ENCODE data around the gene OR5B12.

OR5B12 gene

GRCh38 chr11:58442136-58442535 lies at the start of gene OR5B12:
Gene OR5B12, minus strand, starts transcription at chr11:58442236. Its CDS starts 2,085 bp downstream, at chr11:58440151.
- Mint-ChIP-seq H3K27me3 (peaks cover 17% of the 10 kb centered on the region), H3K27ac (no peak within 1 kb of the TSS), H3K36me3 (ENCODE audit: low read depth) (no peaks in the 10 kb centered on the region), H3K9me3 (peaks cover 5% of the 10 kb centered on the region), H3K4me1 (ENCODE audit: low read depth) (no peaks in the 10 kb centered on the region), H3K4me3 (no peak within 1 kb of the TSS)
- DNase-seq = no peak

- Mint-ChIP-seq H3K36me3 (ENCODE audit: low read depth) (no peaks in the 10 kb centered on the region), H3K9me3 (no peaks in the 10 kb centered on the region), H3K4me1 (ENCODE audit: low read depth) (peaks cover 13% of the 10 kb centered on the region), H3K4me3 (no peak overlapping the region), H3K27me3 (no peaks in the 10 kb centered on the region), H3K27ac (no peak overlapping the region)
- DNase-seq = no peak
Measured at GRCh38 chr11:58490827-58491226, 48.8 kb upstream of the OR5B12 start.

- Mint-ChIP-seq H3K27ac (no peak overlapping the region), H3K9me3 (no peaks in the 10 kb centered on the region), H3K36me3 (ENCODE audit: low read depth) (no peaks in the 10 kb centered on the region), H3K4me3 (no peak overlapping the region), H3K4me1 (ENCODE audit: low read depth) (no peaks in the 10 kb centered on the region), H3K27me3 (no peaks in the 10 kb centered on the region)
- no peak for DNase-seq
Measured at GRCh38 chr11:58487170-58487569, 45.1 kb upstream of the OR5B12 start.

- H3K4me1 Mint-ChIP-seq (ENCODE audit: low read depth) = no peaks in the 10 kb centered on the region
- H3K36me3 Mint-ChIP-seq (ENCODE audit: low read depth) = no peaks in the 10 kb centered on the region
- DNase-seq = no peak
- no peaks in the 10 kb centered on the region for H3K9me3 Mint-ChIP-seq
- no peaks in the 10 kb centered on the region for H3K27me3 Mint-ChIP-seq
- H3K4me3 Mint-ChIP-seq = no peak overlapping the region
- no peak overlapping the region for H3K27ac Mint-ChIP-seq
Measured at GRCh38 chr11:58485961-58486360, 43.9 kb upstream of the OR5B12 start.

GRCh38 chr11:58471892-58472291 lies 29.9 kb upstream of the OR5B12 start:
- H3K4me1 Mint-ChIP-seq (ENCODE audit: low read depth) = no peaks in the 10 kb centered on the region
- peaks cover 19% of the 10 kb centered on the region for H3K27me3 Mint-ChIP-seq
- H3K4me3 Mint-ChIP-seq = no peak overlapping the region
- H3K27ac Mint-ChIP-seq = no peak overlapping the region
- peaks cover 41% of the 10 kb centered on the region for H3K9me3 Mint-ChIP-seq
- H3K36me3 Mint-ChIP-seq (ENCODE audit: low read depth) = peaks cover 3% of the 10 kb centered on the region
- DNase-seq = no peak

- DNase-seq = no peak
- Mint-ChIP-seq H3K4me3 (no peak overlapping the region), H3K9me3 (peaks cover 18% of the 10 kb centered on the region), H3K4me1 (ENCODE audit: low read depth) (no peaks in the 10 kb centered on the region), H3K27me3 (no peaks in the 10 kb centered on the region), H3K27ac (no peak overlapping the region), H3K36me3 (ENCODE audit: low read depth) (peaks cover 3% of the 10 kb centered on the region)
Measured at GRCh38 chr11:58466293-58466692, 24.3 kb upstream of the OR5B12 start.

GRCh38 chr11:58465690-58466089 lies 23.7 kb upstream of the OR5B12 start:
- DNase-seq = no peak
- no peaks in the 10 kb centered on the region for H3K4me1 Mint-ChIP-seq (ENCODE audit: low read depth)
- H3K36me3 Mint-ChIP-seq (ENCODE audit: low read depth) = peaks cover 2% of the 10 kb centered on the region
- peaks cover 15% of the 10 kb centered on the region for H3K9me3 Mint-ChIP-seq
- no peak overlapping the region for H3K4me3 Mint-ChIP-seq
- no peak overlapping the region for H3K27ac Mint-ChIP-seq
- H3K27me3 Mint-ChIP-seq = no peaks in the 10 kb centered on the region

- Mint-ChIP-seq H3K27me3 (peaks cover 6% of the 10 kb centered on the region), H3K4me3 (no peak overlapping the region), H3K36me3 (ENCODE audit: low read depth) (no peaks in the 10 kb centered on the region), H3K9me3 (peaks cover 3% of the 10 kb centered on the region), H3K4me1 (ENCODE audit: low read depth) (peaks cover 7% of the 10 kb centered on the region), H3K27ac (no peak overlapping the region)
- no peak for DNase-seq
Measured at GRCh38 chr11:58451585-58451984, 9.5 kb upstream of the OR5B12 start.

GRCh38 chr11:58446294-58446693 lies 4.3 kb upstream of the OR5B12 start:
- Mint-ChIP-seq H3K27me3 (peaks cover 23% of the 10 kb centered on the region), H3K4me3 (no peak overlapping the region), H3K4me1 (ENCODE audit: low read depth) (peaks cover 2% of the 10 kb centered on the region), H3K36me3 (ENCODE audit: low read depth) (no peaks in the 10 kb centered on the region), H3K9me3 (peaks cover 3% of the 10 kb centered on the region), H3K27ac (no peak overlapping the region)
- no peak for DNase-seq

GRCh38 chr11:58444300-58444699 lies 2.3 kb upstream of the OR5B12 start:
- H3K9me3 Mint-ChIP-seq = peaks cover 3% of the 10 kb centered on the region
- peaks cover 21% of the 10 kb centered on the region for H3K27me3 Mint-ChIP-seq
- no peaks in the 10 kb centered on the region for H3K36me3 Mint-ChIP-seq (ENCODE audit: low read depth)
- no peaks in the 10 kb centered on the region for H3K4me1 Mint-ChIP-seq (ENCODE audit: low read depth)
- no peak overlapping the region for H3K4me3 Mint-ChIP-seq
- H3K27ac Mint-ChIP-seq = no peak overlapping the region
- DNase-seq = no peak

- Mint-ChIP-seq H3K4me3 (no peak overlapping the region), H3K27me3 (peaks cover 5% of the 10 kb centered on the region), H3K36me3 (ENCODE audit: low read depth) (no peaks in the 10 kb centered on the region), H3K4me1 (ENCODE audit: low read depth) (no peaks in the 10 kb centered on the region), H3K27ac (no peak overlapping the region), H3K9me3 (peaks cover 7% of the 10 kb centered on the region)
- no peak for DNase-seq
Measured at GRCh38 chr11:58438486-58438885, 3.5 kb downstream of the OR5B12 start.

GRCh38 chr11:58434217-58434616 lies 7.8 kb downstream of the OR5B12 start:
- Mint-ChIP-seq H3K4me1 (ENCODE audit: low read depth) (no peaks in the 10 kb centered on the region), H3K9me3 (peaks cover 9% of the 10 kb centered on the region), H3K36me3 (ENCODE audit: low read depth) (no peaks in the 10 kb centered on the region), H3K4me3 (no peak overlapping the region), H3K27ac (no peak overlapping the region), H3K27me3 (peaks cover 7% of the 10 kb centered on the region)
- no peak for DNase-seq

GRCh38 chr11:58433638-58434203 lies 8.3 kb downstream of the OR5B12 start:
- Mint-ChIP-seq H3K27me3 (peaks cover 10% of the 10 kb centered on the region), H3K36me3 (ENCODE audit: low read depth) (no peaks in the 10 kb centered on the region), H3K9me3 (peaks cover 14% of the 10 kb centered on the region), H3K4me3 (no peak overlapping the region), H3K4me1 (ENCODE audit: low read depth) (no peaks in the 10 kb centered on the region), H3K27ac (no peak overlapping the region)
- no peak for DNase-seq

GRCh38 chr11:58429273-58429672 lies 12.8 kb downstream of the OR5B12 start:
- H3K36me3 Mint-ChIP-seq (ENCODE audit: low read depth) = no peaks in the 10 kb centered on the region
- no peak overlapping the region for H3K4me3 Mint-ChIP-seq
- H3K9me3 Mint-ChIP-seq = peaks cover 12% of the 10 kb centered on the region

GRCh38 chr11:58428021-58428420 lies 14.0 kb downstream of the OR5B12 start, which contains the start of gene OR5B2:
Gene OR5B2, minus strand, starts transcription at chr11:58428121. Its CDS starts 4,860 bp downstream, at chr11:58423261.
- no peak within 1 kb of the TSS for H3K27ac Mint-ChIP-seq
- no peak for DNase-seq
- H3K27me3 Mint-ChIP-seq = peaks cover 39% of the 10 kb centered on the region
- no peak within 1 kb of the TSS for H3K4me3 Mint-ChIP-seq
- peaks cover 12% of the 10 kb centered on the region for H3K9me3 Mint-ChIP-seq
- H3K4me1 Mint-ChIP-seq (ENCODE audit: low read depth) = no peaks in the 10 kb centered on the region
- no peaks in the 10 kb centered on the region for H3K36me3 Mint-ChIP-seq (ENCODE audit: low read depth)

More at GRCh38 chr11:58429273-58429672, 12.8 kb downstream of the OR5B12 start:
- Mint-ChIP-seq H3K27ac (no peak overlapping the region), H3K4me1 (ENCODE audit: low read depth) (no peaks in the 10 kb centered on the region), H3K27me3 (peaks cover 35% of the 10 kb centered on the region)
- DNase-seq = no peak

- peaks cover 26% of the 10 kb centered on the region for H3K9me3 Mint-ChIP-seq
- H3K27ac Mint-ChIP-seq = no peak within 1 kb of the TSS
- no peak for DNase-seq
- no peaks in the 10 kb centered on the region for H3K4me1 Mint-ChIP-seq (ENCODE audit: low read depth)
- no peaks in the 10 kb centered on the region for H3K36me3 Mint-ChIP-seq (ENCODE audit: low read depth)
- peaks cover 12% of the 10 kb centered on the region for H3K27me3 Mint-ChIP-seq
- H3K4me3 Mint-ChIP-seq = no peak within 1 kb of the TSS
Measured at GRCh38 chr11:58406774-58407173, 35.3 kb downstream of the OR5B12 start, which contains the start of gene OR5B3. Gene OR5B3, minus strand, starts transcription at chr11:58406874. Its CDS starts 3,465 bp downstream, at chr11:58403409.

All from activated T-cell treated with anti-CD3 and anti-CD28 coated beads, Interleukin-2, amount 50 U/mL, for 24 hours (primary cell).